Superior temporal gyrus (tissue), 1 donor: Measurements from ENCODE around the gene RING1.

Experiments used
- DNase-seq: peaks from one replicate; pipeline ENCODE4 v3.0.0-alpha.2; 2016; ENCODE audit errors: extremely low spot score

Gene RING1

DNA sequence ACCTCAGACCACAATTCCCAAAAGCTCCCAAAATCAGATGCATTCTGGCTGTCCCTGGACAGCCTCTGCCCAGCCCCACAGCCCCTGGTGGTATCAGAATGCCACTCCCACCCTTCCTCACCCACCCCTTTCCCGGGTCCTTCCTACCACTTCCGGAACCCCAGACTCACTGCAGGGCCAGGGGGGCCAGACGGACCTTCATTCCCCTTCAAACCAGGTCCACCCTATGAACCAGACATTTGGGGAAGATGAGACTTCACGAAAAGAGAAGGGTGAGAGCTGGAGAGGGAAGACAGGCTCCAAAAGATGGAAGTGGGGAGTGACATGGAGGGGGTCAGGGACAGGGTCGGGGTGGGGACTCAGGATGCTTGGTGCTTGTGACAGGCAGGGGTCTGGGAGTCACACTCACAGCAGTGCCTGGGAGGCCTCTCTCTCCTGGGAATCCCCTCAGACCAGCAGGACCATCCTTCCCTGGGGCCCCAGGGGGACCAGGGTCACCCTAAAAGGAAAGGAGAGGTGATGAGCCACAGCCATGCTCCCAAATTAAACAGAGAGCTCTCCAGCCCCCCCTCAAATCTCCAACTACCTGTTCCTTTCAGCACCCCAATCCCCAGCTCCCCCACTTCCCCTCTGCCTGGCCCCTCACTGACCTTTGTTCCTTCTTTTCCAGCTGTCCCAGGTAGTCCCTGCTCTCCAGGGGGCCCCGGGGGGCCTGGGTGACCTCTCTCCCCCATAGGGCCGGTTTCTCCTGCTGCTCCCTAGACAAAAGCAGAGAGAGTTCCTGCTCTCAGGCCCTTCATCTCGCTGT, 36.2 kb upstream of the RING1 start:
- DNase-seq: no peak

DNA sequence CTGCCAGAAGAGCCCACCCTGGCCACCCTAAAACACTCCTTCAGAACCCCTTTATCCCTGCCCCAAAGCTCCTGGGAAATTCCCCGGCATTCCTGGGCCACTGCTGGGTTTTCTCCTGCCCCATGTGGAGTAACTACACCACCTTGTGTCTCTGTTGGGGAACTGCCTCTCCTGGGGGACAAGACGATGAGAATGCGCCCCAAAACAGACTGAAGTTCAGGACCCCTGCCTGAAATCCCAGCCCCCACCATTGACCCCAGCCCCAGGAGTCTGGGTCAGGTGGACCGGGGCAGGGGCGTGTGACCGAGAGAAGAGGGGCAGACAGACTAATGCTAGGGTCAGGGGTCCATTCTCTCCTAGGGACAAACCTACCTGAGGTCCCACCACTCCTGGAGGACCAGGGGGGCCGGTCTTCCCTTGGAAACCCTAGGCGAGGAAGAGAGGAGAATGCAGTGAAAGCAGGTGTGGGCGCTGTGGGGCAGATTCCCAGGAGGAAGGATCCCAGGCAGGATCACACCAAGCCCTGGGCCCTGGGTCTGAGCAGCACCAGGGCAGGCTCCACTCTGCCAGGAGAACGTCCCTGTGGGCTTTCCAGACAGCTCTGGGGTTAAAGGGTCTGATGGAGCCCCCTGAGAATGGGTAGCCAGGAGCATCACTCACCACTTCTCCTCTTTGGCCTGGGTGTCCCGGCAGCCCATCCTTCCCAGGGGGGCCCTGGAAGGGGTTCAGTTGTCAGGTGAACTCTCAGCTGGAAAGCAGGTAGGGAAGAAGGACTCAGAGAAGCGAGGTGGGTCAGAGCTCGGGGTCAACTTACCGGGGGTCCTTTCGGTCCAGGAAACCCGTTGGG, 35.4 kb upstream of the RING1 start:
- DNase-seq: no peak

DNA sequence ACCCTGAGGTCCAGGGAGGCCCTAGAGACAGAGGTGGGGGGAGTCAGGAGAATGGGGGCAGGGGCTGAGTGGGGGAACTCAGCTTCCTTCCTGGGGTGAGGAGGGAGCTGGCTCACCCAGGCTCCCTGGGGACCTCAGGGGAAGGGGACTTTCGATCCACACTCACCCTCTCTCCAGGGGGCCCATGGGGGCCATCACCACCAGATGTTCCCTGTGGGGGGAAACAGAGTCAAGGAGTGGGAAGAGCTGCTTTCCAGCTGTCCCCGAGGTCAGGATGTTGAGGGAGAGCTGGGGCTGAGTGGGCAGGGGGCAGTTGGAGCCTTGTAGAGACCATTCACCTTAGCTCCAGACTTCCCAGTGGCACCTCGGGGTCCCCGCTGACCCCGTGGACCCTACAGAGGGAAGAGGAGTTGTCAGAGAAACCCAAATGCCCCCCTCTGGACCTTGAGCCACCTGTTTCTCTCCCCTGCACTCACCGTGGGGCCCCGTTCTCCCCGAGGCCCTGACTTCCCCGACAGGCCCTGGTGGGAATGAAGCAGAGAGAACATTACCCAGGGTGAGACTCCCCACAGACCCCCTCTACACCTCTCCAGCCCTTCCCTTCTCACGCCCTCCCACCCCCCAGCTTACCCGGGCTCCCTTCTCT, 34.6 kb upstream of the RING1 start:
- DNase-seq: no peak

DNA sequence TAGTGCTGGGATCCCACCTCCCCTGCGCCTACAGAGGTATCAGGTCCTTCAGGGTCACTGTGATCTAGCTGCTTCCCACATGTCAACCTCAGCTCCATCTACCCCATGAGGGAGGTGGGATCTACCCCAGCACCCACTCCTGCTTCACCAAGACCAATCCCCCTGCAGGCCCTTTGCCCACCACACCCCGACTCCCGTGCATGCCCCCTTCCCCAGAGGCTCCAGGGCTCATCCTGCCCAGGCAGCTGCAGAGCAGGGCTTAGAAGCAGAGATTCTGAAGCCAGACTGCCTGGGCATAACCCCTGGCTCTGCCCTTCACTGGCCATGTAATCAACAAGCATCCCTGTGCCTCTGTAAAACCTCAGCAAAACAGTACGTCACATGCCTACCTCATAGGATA, 33.5 kb upstream of the RING1 start:
- DNase-seq: no peak

DNA sequence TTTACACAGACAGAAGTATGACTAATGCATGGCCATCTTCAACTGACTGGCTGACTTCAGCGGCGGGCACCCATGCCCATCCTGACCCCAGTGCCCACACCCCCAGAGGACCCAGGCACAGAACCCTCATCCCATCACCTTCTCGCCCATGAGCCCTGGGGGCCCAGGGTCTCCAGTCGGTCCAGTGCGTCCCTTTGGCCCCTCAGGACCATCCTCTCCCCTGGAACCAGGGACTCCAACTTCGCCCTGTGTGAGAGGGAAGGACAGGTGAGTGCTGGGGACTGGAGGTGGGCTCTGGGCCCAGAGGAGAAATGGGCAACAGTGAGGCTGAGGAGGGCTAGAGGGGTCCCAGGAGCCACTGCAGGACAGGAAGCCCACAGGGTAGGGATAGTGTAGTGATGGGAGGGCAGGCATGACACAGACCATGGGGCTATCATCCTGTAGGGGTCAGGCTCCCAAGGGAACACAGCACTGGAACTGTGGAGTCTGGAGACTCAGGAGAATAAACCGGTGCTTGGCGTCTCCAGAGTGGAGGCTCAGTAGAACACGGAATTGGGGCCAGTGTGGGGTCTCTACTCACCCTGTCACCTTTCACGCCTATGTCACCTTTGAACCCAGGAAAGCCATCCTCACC, 32.7 kb upstream of the RING1 start:
- DNase-seq: no peak

DNA sequence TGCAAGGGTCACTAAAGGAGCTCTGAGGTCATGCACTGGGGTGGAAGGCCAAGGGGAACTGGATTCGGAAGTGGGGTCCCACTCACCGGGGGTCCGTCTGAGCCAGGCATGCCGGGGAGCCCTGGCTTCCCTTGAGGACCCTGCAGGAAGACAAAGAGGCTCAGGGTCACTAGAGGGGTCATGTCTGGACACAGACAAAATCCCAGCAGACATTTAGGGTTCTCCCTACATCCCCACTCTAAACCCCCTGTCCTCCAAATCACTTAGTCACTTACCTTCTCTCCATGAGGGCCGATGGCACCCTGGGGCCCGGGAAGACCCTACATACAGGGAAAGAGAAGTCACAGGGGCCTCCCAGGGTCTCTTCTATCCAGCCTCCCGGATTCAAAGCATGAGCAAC, 31.4 kb upstream of the RING1 start:
- no peak for DNase-seq

DNA sequence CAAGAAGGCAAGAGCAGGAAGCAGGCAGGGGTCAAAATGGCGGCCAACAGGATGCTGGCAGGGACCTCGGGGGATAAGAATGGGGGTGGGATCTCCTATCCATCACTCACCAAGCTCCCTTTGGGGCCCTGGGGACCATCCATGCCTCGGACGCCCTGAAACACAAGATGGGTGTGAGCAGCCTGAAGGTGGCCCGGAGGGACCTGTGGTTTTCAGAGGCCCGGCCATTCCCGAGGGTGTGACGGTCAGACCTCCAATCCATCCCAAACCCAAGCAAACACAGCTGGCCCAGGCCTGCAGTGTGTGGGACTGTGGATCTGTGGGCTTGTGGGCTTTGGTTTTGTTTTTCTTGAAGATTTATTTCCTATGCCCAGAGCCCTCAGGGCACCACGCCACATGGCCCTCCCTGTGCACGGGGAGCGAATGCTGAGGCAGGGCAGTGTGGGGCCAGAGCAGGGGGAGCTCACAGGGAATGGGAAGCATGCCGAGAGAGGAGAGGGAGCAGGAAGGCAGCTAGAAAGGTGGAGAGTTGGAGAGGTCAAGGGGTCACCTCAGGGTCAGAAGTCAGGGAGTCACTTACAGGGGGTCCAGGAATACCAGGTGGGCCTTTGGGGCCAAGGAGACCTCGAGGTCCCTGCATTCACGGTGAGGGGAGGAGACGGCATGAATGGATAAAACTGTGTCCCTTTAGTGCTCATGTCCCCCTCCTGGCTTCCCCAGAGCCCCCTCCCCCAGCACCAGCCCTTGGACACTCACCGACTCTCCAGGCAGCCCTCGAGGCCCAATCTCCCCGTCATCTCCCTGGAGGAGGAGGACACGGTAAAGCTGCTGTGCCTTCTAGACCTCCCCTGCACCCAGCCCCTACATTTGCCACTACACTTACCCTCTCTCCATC, 30.5 kb upstream of the RING1 start:
- no peak for DNase-seq

DNA sequence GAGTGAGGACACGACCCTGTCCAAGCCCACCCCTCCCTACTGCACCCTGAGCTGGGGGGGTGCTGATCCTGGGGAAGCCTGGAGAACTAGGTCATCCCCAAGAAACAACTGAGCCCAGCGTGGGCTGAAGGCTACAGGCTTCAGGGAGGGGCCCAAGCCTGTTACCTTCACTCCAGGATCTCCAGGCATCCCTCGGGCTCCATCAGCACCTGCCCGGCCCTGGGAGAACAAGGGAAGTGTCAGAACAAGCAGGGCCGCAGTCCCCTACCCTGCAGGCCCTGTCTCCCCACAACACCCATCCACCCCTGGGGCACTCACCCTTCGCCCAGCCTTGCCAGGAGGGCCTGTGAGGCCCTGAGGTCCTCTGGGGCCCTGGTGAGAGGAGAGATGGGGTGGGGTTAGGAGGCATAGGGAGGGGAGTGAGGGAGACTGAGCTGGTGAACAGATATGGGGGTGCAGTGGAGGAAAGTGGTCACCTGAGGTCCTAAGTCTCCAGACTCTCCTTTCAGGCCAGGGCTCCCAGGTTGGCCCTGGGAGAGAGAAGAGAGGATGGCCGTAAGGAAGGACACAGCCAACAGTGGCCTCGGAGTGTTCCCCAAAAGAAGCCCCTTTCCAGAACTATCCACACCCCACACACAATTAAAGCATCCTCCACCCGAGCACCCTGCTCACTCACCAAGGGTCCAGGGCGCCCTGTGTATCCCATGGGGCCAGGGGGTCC, 29.4 kb upstream of the RING1 start:
- DNase-seq: no peak

DNA sequence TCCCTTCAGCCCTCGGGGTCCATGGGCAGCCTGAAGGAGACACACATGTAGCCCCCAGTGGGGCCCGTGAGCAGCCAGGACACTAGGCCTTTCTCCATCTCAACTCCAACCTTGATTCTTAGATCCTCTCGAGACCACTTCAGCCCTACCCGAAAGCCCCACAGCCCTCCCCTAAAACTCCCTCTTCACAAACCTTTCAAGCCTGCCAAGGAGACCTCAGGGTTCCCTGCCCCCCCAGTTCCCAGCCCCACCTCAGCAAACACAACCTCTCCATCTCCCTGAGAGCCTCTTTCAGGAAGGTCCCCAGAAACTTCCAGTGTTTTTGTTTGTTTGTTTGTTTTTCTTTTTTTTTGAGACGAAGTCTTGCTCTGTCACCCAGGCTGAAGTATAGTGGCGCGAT, 27.2 kb upstream of the RING1 start:
- DNase-seq: no peak

DNA sequence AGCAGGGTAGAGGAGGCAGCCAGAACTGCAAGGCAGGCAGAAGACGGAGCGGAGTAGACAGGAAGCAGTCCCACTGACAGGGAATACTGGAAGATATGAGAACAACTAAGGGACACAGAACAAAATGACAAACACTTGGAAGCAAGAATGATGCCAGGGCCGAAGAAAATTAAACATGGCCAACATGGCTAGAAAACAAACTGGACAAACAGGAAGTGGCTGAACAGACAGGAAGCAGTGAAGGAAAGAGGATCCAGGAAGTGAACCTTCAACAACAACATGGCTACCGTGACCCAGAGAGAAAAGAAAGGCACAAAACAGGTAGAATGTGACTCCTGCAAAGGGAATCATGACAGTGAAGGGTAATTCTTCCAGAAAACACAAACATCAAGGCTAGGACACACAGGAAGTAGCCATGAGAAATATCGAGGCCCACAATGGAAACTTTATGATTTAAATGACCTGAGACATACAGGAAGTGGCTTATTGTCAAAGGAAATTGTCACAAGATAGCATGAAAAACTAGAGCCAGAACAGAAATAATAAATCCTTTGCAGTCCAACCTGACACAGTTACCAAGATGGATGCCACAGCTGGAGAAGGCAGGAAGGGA, 25.1 kb upstream of the RING1 start:
- DNase-seq: no peak

DNA sequence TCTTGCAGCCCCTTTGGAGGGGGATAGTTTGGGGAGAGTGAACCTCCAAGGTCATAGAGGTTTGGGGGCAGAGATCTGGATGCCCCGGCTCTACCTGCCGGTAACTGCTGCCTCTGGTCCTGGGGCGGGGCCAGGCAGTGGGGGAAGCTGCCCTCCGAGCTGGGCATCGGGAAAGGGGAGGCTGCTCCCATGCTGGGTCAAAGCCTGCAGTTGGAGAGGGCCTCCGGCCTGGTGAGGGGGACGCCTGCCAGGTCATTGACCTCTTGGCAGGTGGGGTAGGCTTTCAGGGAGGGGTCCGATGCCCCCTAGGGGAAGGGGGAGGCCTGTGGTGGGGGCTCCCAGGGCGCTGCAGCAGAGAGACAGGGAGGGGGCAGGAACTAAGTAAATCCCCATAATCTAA, 23.1 kb upstream of the RING1 start:
- DNase-seq: no peak

DNA sequence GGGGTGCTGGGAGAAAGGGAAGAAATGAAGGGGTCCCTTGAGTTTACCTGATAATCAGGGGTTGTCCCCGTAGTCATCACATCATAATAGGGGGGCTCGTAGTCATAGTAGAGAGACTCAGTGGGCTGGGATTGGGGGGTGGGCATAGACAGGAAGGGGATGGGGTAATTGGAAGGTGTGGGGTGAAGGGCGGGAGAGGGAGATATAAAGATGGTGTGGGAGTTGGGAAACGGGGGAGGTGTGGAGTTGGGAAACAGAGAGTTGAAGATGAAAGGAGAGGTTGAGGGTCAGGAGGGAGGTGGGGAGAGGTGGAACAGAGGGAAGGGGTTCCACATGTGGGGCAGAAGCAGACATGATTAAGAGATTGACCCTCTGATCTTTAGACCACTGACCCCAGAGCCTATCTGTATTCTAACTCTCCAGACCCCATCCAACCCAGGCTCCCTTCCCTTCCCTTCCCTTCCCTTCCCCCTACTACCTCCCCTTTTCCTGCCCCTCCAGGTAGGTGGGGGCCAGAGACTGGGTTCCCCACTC, 22.6 kb upstream of the RING1 start:
- DNase-seq: no peak

DNA sequence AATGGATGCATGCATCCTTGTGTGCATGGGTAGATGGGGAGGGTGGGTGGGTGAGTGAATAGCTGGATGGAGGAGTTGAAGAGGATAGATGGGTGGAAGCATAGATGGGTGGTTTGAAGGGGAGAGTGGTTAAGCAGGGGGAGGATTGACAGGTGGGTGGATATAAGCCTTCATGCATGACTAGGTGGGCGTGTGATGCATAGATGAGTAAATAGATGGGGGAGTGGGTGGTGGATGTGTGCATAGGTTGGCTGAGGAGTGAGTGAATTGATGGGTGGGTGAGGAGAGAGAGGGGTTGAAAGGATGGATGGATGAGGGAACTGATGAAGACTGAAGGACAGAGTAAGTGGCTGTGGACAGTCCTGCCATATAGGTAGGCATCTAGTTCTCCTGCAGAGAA, 20.5 kb upstream of the RING1 start:
- no peak for DNase-seq

DNA sequence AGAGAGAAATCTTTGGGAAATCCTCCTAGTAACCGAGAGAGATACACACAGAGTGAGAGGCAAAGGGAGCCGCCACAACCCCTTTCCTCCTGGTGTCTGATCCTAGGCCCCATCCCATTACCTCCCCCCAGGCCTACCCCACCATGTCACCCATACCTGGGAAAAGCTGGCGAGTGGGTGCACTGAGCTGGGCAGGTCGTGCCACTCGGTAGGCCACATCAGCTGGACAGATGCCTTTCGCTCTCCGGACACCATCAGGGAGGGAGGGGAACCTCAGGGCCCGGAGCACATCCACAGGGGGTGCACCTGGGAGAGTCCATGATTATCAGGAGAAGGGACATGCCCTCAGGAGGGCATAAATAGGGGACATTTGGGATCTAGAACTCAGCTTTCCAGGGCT, 19.1 kb upstream of the RING1 start:
- DNase-seq: no peak

DNA sequence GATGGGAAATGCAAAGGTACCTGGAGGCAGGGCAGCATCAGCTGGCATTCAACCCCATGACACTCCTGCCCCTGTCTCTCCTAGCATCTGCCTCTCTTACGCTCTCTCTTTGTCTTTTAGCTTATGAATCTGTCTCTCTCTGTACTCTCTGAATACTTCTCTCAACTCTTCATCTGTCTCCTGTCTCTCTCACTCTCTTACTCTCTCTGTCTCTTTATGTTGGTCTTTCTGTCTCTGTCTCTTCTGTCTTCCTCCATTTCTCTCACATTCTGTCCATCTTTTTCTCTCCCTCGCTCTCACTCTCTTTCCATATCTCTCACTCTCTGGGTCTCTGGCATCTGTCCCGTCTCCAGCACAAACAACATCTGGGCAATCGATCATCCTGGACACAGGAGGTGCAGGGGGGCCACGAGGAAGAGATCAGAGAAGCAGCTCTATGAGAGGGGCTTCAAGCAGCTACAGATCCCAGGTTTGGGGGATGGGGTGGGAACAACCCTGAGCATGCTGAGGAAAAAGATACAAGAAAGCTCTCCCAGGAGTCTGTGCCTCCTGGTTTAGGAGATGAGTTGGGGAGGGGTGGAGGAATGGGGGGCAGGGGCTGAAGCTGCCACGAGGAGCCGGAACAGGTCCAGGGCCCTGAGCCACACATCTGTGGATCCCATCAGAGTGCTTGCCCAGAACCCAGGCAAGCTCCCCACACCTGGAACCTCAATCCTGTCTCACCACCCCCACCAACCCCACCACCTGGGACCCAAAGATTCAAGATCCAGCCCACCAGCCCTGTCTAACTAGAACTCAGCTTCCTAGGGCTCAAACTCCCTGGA, 18.5 kb upstream of the RING1 start:
- no peak for DNase-seq

DNA sequence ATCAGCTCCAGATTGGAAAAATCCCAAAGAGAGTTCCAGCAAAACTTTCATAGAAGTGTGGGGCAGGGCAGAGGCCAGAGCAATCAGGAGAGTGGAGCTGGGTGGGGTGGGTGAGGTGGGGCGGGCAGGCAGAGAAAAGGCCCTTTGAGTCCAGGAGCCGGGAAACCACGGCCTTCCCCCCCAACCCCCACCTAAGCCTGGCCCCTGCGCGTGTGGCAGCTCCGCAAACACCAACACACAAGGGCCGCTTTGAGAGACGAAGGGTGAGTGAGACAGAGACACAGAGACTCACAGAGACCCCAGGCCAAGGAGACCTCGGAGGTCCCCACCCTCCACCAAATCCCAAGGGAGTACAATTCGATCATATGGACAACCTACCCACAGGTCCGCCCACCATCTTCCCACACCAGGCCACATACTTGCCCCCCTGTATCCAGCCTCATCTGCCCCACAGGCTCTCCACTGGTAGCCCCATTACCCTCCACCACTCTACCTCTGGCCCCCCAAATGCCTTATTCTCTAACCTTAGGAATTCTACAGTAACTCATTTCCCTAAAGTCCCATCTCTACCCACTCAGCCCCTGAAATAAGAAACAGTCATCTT, 17.7 kb upstream of the RING1 start:
- no peak for DNase-seq

DNA sequence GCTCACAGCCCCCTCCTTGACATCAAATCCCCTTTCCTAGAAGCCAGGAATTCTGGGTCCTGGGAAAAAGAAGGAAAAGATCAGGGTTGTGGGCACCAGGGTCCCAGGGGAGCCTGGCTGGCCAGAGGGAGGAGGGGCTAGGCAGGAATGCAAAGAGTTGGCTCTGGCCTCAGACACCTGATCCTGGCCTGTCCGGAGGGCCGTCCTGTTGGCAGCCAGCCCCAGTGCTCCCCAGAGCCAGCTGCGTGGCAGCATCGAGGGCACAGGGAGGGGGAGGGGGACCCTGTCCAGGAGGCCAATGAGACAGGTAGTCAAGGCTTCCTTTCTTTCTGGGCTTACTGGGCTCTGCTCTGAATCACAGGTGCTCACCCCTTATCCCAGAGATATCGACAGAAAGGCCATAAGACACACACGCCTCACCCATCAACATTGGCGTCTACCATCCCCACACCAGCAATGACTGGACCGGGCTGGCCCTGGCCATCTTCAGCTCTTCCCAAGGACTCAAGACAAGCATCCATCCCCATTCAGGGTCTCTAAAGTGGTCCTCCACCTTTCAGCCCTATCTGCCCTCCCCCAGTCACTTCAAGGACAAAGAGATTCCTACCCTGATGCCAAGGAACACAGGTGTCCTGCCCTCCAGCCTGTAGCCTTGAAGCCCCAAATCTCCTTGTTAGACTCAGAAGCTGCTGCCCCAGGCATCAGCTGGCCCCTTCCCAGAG, 16.8 kb upstream of the RING1 start:
- no peak for DNase-seq

DNA sequence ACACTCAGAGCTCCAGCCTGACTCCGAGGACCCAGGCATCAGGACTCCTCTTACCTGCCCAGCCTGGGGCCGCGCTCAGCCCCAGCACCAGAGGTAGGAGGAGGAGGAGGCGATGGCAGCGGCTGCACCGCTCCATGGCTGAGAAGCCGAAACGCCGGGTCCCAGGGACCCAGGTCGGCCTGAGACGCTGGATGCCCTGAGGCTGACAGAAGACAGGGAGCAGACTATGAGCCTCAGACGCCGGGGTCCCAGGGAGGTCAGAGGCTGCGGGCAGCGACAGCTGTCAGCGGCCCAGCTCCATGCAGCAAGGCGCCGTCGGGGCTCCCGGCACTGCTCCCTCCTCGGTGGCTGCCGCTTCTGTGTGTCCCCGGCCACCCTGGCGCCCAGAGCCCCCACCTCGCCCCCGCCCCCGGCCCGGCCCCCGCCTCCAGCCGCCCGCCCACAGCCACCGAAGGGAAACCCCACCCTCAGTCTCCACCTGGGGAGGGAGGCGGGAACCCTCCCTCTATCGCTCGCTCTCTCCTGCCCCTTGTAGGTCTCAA, 16.1 kb upstream of the RING1 start, which contains the start of gene COL11A2:
Gene COL11A2, minus strand, starts transcription at position 363 of the 542 bp plus-strand sequence. Its CDS starts 227 bp downstream, at position 136.
- DNase-seq: no peak
